ENCODE measurements around the gene ILK. TPM values are rescaled to one million over a fixed set of nuclear protein-coding genes. Genes with fewer than 3 reads are reported as not detected.

ILK gene
- total and polyA plus RNA-seq, 2 of the 13 experiments (the other 11 are each of a cell fraction or from before 2014, with no cell fraction given) = 70.3 to 108 TPM

DNA sequence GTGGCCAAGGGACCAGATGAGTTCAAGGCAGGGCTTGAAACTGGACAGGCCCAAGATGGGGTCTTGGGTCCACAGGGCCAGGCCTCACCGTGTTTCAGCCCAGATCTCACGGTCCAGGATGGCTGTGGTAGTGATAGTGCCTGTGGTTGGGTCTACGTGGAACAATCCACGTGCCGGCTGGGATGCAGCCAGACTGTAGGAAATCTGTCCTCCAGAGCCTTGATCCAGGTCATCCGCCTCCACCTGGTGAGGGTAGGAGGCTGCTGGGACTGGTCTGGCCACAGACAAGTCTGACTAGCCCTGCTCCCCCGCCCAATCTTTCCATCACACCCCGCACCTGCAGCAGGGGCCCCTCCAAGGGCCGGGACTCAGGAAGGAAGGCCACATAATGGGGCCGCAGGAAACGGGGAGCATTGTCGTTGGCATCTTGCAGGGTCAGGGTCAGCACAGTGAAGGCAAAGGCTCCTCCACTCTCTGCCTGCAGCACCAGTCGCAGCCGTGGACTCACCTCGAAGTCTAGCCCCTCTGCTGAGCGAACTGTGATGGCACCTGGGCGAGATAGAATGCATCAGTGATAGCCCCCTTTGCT lies 22.4 kb downstream of the ILK start:
- CTCF ChIA-PET (ENCODE audit: low intra/inter-chr PET ratio, low total read pairs) = no interaction called here
- no peak for TF ChIP-seq AGO2 (optimal IDR thresholded peaks at IDR 0.05; ENCODE audit: low read depth, low read length)
- TF ChIP-seq PCBP2 (optimal IDR thresholded peaks at IDR 0.05; ENCODE audit: low read depth, low read length, poor library complexity, severe bottlenecking) = no peak
- TF ChIP-seq SMC3 (IDR thresholded peaks at IDR 0.05; ENCODE audit: low read length) = no peak
- TF ChIP-seq, protein P1, sequence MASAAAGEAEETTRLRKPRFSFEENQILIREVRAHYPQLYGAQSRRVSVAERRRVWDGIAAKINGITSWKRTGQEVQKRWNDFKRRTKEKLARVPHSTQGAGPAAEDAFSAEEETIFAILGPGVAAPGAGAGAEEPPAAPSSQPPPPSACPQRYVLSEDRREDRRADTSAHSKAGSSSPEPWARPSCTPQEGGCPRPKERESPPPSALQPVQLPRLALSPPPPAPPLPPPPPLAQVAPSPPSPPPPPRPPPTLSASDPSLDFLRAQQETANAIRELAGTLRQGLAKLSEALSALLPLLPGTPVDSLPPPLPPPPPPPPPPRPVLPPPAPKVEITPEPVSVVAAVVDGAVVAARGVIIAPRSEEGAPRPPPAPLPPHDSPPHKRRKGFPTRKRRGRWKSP (CRISPR knock-in tag; IDR thresholded peaks at IDR 0.05) = no peak
- TF ChIP-seq MAFF (IDR thresholded peaks at IDR 0.05; ENCODE audit: low read depth, low read length) = no peak
- intact Hi-C loops (cut with micrococcal nuclease; ENCODE audit: unreplicated experiment) (no loop called here), in situ Hi-C loops (cut with HindIII; ENCODE audit: extremely low pct_ligation_motif_present, low pct_unique_long_range_greater_than_20kb) (no loop called here)
- H3K79me2 ChIP-seq (ENCODE audit: insufficient read depth, low read length) = no peaks in the 10 kb centered on the region
- BruUV-seq (replicated peaks) = no TSS peak
- no peak for FAIRE-seq
- no peak for ATAC-seq
- 52% methylated on average over 8 of the region's 17 CpGs for WGBS (ENCODE audit: low lambda C conversion rate)
- no peaks in the 10 kb centered on the region for H3K36me3 ChIP-seq (replicated peaks in 1 of 2; ENCODE audit: control insufficient read depth in 1 of 2, insufficient read depth in 2 of 2, low read length in 2 of 2)
- H3K27ac ChIP-seq (ENCODE audit: extremely low read length, insufficient read depth, low read length) = no peak overlapping the region
- DNase-seq (ENCODE audit: low spot score) = no peak
- H4K20me1 ChIP-seq (ENCODE audit: insufficient read depth, low read length) = no peaks in the 10 kb centered on the region
- H3K27me3 ChIP-seq (ENCODE audit: control insufficient read depth in 1 of 2, insufficient read depth in 2 of 2, low read length in 2 of 2) = peaks cover 18 to 76% of the 10 kb centered on the region in 2 experiments
- no peak overlapping the region for H3K4me2 ChIP-seq (ENCODE audit: low read depth, low read length)
- POLR2A ChIA-PET = interaction anchor here (1.4 to 5.5 kb wide), 2 partner anchors 14 to 57 kb away, joined by 3 to 24 read pairs; partner anchors contain the start of genes MRPL17 and TAF10
- H3K9me3 ChIP-seq (ENCODE audit: low read length) = no peaks in the 10 kb centered on the region
- peaks cover 21% of the 10 kb centered on the region for H3K4me1 ChIP-seq (ENCODE audit: insufficient read depth, low read length)
- H3K9ac ChIP-seq (ENCODE audit: insufficient read depth, low read depth, low read length) = no peak overlapping the region
- no peak overlapping the region for H2AFZ ChIP-seq (ENCODE audit: low read length)
- no peak overlapping the region for H3K4me3 ChIP-seq (replicated peaks in 1 of 3; ENCODE audit: insufficient read depth in 1 of 3, low read depth in 2 of 3, low read length in 3 of 3)

- DNase-seq (ENCODE audit: low spot score) = no peak
- TF ChIP-seq ZFX (CRISPR knock-in tag; IDR thresholded peaks at IDR 0.05; ENCODE audit: low read depth) (no peak), MEIS2 (CRISPR knock-in tag; IDR thresholded peaks at IDR 0.05) (no peak), MNT (IDR thresholded peaks at IDR 0.05) (no peak), PAXIP1 (CRISPR knock-in tag; conservative IDR thresholded peaks at IDR 0.05) (no peak)
Observed at GRCh38 chr11:6626971-6627761, 23.6 kb downstream of the ILK start.

More at GRCh38 chr11:6626971-6627761, 23.6 kb downstream of the ILK start:
- FAIRE-seq (no peak), ATAC-seq (no peak)
- Histone ChIP-seq H4K20me1 (ENCODE audit: insufficient read depth, low read length) (no peaks in the 10 kb centered on the region), H3K36me3 (replicated peaks in 1 of 2; ENCODE audit: control insufficient read depth in 1 of 2, insufficient read depth in 2 of 2, low read length in 2 of 2) (no peaks in the 10 kb centered on the region), H3K4me2 (ENCODE audit: low read depth, low read length) (no peak overlapping the region), H3K27ac (ENCODE audit: extremely low read length, insufficient read depth, low read length) (no peak overlapping the region), H3K9ac (ENCODE audit: insufficient read depth, low read depth, low read length) (no peak overlapping the region), H2AFZ (ENCODE audit: low read length) (no peak overlapping the region), H3K27me3 (ENCODE audit: control insufficient read depth in 1 of 2, insufficient read depth in 2 of 2, low read length in 2 of 2) (peaks cover 14 to 76% of the 10 kb centered on the region in 2 experiments; a peak in 4 of 5 replicates), H3K4me3 (replicated peaks in 1 of 3; ENCODE audit: insufficient read depth in 1 of 3, low read depth in 2 of 3, low read length in 3 of 3) (no peak overlapping the region), H3K79me2 (ENCODE audit: insufficient read depth, low read length) (no peaks in the 10 kb centered on the region), H3K9me3 (ENCODE audit: low read length) (no peaks in the 10 kb centered on the region), H3K4me1 (ENCODE audit: insufficient read depth, low read length) (peaks cover 21% of the 10 kb centered on the region)
- intact Hi-C loops (cut with micrococcal nuclease; ENCODE audit: unreplicated experiment) = no loop called here
- no TSS peak for BruUV-seq (replicated peaks)
- in situ Hi-C loops (cut with HindIII; ENCODE audit: extremely low pct_ligation_motif_present, low pct_unique_long_range_greater_than_20kb) = no loop called here
- ChIA-PET POLR2A (no interaction called here), CTCF (ENCODE audit: low intra/inter-chr PET ratio, low total read pairs) (no interaction called here)
- WGBS (ENCODE audit: low lambda C conversion rate) = 40% methylated on average over 11 of the region's 19 CpGs
